HL-60 (cell line): Measurements from ENCODE around the gene PDE4B.

ENCODE experiments used
- DNase-seq, 2 experiments: peaks; one replicate each; pipeline ENCODE4 v3.0.0-alpha.2; 2010 to 2020; ENCODE audit warnings: low read depth in 1 of 2, low spot score in 1 of 2
- H3K27ac ChIP-seq: fragments of 250-450 bp; sonication (Bioruptor Pico); replicated peaks from 2 replicates; pipeline ENCODE4 v1.5.1; 2020; ENCODE audit warnings: mild to moderate bottlenecking, moderate library complexity
- H3K27me3 ChIP-seq: fragments of 250-450 bp; sonication (Bioruptor Pico); 2 replicates; pipeline ENCODE4 v1.5.1; 2021; ENCODE audit warnings: mild to moderate bottlenecking, moderate library complexity; ENCODE audit not compliant: insufficient read depth, poor library complexity, severe bottlenecking
- H3K4me3 ChIP-seq: replicated peaks from 2 replicates; pipeline ENCODE4 v1.5.1; 2011; ENCODE audit warnings: mild to moderate bottlenecking, control low read depth, low read length; ENCODE audit not compliant: insufficient read depth
- GABPA ChIP-seq: IDR thresholded peaks from 2 replicates; pipeline ENCODE4 v1.6.1; 2012; ENCODE audit warnings: low read depth
- POLR2AphosphoS5 ChIP-seq: IDR thresholded peaks from 2 replicates; pipeline ENCODE4 v1.6.1; 2012; ENCODE audit warnings: low read depth
- SPI1 ChIP-seq: IDR thresholded peaks from 2 replicates; pipeline ENCODE4 v1.6.1; 2012; ENCODE audit warnings: low read depth, mild to moderate bottlenecking, borderline replicate concordance
- TF ChIP-seq, protein P1 (sequence below): IDR thresholded peaks from one replicate; pipeline ENCODE4 v1.5.1; 2011; ENCODE audit warnings: low read length, control low read depth, inconsistent platforms; ENCODE audit not compliant: insufficient read depth
- TF ChIP-seq, protein P2 (sequence below): IDR thresholded peaks from 2 replicates; pipeline ENCODE4 v1.6.1; 2012; ENCODE audit warnings: low read depth; ENCODE audit not compliant: insufficient replicate concordance

PDE4B gene

DNA sequence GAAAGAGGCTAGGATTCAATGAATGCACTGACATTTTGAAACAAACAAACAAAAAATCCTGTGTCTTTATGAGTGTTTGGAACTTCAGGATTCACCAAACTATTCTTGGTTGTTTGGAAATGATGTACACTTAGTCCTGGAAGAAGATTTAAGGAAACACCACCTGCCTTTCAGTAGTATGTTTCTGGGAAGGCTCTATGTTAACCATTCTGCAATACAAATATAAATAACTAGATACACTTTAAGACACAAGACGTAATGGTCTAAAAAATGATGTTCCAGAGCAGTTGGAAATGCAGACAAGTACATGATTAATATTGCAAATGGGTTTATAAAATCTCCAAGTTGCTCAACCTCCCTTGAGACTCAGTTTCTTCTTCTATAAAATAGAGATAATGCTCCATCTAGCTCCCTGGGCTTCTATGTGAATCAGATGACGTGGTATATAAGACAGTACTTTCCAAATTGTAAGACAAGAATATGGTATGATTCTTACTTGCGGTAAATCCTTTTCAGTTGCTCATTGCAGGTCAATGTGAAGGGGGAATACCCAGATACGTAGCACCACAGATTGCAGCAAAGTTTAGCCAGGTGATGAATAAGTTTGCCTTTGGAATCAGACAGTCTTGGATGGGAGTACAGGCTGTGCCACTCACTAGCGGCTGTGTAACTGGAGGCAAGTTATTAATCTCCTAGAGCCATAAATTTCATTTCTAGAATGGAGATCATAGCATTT is 516.5 kb downstream of the PDE4B start:
- TF ChIP-seq, protein P1, sequence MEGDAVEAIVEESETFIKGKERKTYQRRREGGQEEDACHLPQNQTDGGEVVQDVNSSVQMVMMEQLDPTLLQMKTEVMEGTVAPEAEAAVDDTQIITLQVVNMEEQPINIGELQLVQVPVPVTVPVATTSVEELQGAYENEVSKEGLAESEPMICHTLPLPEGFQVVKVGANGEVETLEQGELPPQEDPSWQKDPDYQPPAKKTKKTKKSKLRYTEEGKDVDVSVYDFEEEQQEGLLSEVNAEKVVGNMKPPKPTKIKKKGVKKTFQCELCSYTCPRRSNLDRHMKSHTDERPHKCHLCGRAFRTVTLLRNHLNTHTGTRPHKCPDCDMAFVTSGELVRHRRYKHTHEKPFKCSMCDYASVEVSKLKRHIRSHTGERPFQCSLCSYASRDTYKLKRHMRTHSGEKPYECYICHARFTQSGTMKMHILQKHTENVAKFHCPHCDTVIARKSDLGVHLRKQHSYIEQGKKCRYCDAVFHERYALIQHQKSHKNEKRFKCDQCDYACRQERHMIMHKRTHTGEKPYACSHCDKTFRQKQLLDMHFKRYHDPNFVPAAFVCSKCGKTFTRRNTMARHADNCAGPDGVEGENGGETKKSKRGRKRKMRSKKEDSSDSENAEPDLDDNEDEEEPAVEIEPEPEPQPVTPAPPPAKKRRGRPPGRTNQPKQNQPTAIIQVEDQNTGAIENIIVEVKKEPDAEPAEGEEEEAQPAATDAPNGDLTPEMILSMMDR, result no peak
- TF ChIP-seq GABPA (no peak), POLR2AphosphoS5 (no peak), SPI1 (no peak)
- TF ChIP-seq, protein P2, sequence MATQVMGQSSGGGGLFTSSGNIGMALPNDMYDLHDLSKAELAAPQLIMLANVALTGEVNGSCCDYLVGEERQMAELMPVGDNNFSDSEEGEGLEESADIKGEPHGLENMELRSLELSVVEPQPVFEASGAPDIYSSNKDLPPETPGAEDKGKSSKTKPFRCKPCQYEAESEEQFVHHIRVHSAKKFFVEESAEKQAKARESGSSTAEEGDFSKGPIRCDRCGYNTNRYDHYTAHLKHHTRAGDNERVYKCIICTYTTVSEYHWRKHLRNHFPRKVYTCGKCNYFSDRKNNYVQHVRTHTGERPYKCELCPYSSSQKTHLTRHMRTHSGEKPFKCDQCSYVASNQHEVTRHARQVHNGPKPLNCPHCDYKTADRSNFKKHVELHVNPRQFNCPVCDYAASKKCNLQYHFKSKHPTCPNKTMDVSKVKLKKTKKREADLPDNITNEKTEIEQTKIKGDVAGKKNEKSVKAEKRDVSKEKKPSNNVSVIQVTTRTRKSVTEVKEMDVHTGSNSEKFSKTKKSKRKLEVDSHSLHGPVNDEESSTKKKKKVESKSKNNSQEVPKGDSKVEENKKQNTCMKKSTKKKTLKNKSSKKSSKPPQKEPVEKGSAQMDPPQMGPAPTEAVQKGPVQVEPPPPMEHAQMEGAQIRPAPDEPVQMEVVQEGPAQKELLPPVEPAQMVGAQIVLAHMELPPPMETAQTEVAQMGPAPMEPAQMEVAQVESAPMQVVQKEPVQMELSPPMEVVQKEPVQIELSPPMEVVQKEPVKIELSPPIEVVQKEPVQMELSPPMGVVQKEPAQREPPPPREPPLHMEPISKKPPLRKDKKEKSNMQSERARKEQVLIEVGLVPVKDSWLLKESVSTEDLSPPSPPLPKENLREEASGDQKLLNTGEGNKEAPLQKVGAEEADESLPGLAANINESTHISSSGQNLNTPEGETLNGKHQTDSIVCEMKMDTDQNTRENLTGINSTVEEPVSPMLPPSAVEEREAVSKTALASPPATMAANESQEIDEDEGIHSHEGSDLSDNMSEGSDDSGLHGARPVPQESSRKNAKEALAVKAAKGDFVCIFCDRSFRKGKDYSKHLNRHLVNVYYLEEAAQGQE, result no peak
- no peaks in the 10 kb centered on the region for H3K27me3 ChIP-seq
- DNase-seq, result no peak
- no peak overlapping the region for H3K4me3 ChIP-seq
- no peak overlapping the region for H3K27ac ChIP-seq

DNA sequence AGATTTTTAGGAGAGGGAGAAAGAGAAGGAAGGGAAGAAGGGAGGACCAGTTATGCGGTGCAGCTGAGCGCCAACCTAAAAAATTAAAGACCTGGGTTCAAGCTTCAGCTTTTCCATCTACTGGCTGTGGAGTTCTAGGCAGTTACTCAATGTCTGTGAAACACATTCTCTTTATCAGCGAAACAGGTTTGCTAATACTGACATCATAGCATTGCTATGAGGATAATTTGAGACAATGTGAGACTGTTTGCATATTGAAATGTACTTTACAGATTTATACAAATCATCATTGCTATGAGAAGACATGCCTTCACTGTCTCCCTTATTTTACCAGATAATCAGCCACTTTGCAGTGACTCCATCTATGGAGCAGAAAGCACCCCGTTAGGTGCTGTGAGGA is 518.4 kb downstream of the PDE4B start:
- H3K27me3 ChIP-seq, result no peaks in the 10 kb centered on the region
- no peak overlapping the region for H3K27ac ChIP-seq
- H3K4me3 ChIP-seq, result no peak overlapping the region
- DNase-seq, result no peak
- TF ChIP-seq, protein P2, result no peak
- TF ChIP-seq SPI1 (no peak), POLR2AphosphoS5 (no peak), GABPA (no peak)
- TF ChIP-seq, protein P1, result no peak

DNA sequence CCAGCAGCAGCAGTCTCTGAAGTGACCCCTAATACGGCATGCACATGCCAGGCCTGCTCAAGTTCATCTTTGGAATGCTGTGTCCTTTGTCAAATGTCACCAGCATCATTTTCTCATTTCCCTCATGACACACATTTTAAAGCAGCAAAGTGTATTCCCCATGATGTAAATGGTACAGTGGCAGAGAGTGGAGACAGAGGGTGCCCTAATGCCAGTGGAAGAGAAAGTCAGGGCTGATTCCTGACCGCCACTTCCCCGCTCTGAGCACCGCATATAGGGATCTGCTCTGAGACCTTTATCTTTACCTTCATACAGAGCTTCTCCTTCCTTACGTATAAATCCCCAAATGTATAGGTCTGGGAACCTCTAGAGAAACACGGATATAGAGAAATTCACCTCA is 518.9 kb downstream of the PDE4B start:
- no peak for DNase-seq
- Histone ChIP-seq H3K27me3 (no peaks in the 10 kb centered on the region), H3K4me3 (no peak overlapping the region), H3K27ac (no peak overlapping the region)
- TF ChIP-seq GABPA (no peak), POLR2AphosphoS5 (no peak), SPI1 (no peak)
- TF ChIP-seq, protein P2, result no peak
- TF ChIP-seq, protein P1, result no peak
